Progenitor cell of endocrine pancreas (in vitro differentiated cells): ENCODE data around the gene TACC3. TPM values are rescaled to one million over a fixed set of nuclear protein-coding genes. Genes with fewer than 3 reads are reported as not detected.

Source experiments
- DNase-seq: peaks from one replicate; pipeline ENCODE4 v3.0.0; 2021; ENCODE audit warnings: low spot score; ENCODE audit not compliant: unreplicated experiment
- H3K27ac Mint-ChIP-seq: 2 replicates; pipeline ENCODE4 v1.8.0; 2021; ENCODE audit warnings: mild to moderate bottlenecking, moderate library complexity, mixed read lengths
- H3K27me3 Mint-ChIP-seq: 2 replicates; pipeline ENCODE4 v1.8.0; 2021; ENCODE audit warnings: mixed read lengths
- H3K36me3 Mint-ChIP-seq: 2 replicates; pipeline ENCODE4 v1.8.0; 2022; ENCODE audit warnings: mixed read lengths; ENCODE audit not compliant: insufficient read depth
- H3K4me1 Mint-ChIP-seq: 2 replicates; pipeline ENCODE4 v1.8.0; 2021; ENCODE audit warnings: low read depth, mixed read lengths
- H3K4me3 Mint-ChIP-seq: 2 replicates; pipeline ENCODE4 v1.8.0; 2021; ENCODE audit warnings: low read depth, mild to moderate bottlenecking, moderate library complexity, mixed read lengths
- H3K9me3 Mint-ChIP-seq: 2 replicates; pipeline ENCODE4 v1.8.0; 2021; ENCODE audit warnings: low read depth, mixed read lengths
- CTCF ChIP-seq: fragments of 200-600 bp; sonication (generic); IDR thresholded peaks from one replicate; pipeline ENCODE4 v1.5.0; 2021; ENCODE audit warnings: antibody characterized with exemption, mild to moderate bottlenecking; ENCODE audit not compliant: unreplicated experiment
- total RNA-seq: library from RNA; stranded (reverse); gene quantifications from 2 replicates; pipeline ENCODE4 v1.2.1, GENCODE V29; 2021

The TACC3 gene
- total RNA-seq, 1 donor from 2014 or later: 56.2 TPM

- TF ChIP-seq CTCF: no peak
- Mint-ChIP-seq H3K27ac (no peak overlapping the region), H3K4me1 (peaks cover 1% of the 10 kb centered on the region), H3K4me3 (no peak overlapping the region), H3K9me3 (no peaks in the 10 kb centered on the region), H3K36me3 (no peaks in the 10 kb centered on the region), H3K27me3 (no peaks in the 10 kb centered on the region)
- no peak for DNase-seq
Observed at GRCh38 chr4:1753294-1753696, 32.0 kb downstream of the TACC3 start.

- Mint-ChIP-seq H3K4me3 (no peak overlapping the region), H3K9me3 (no peaks in the 10 kb centered on the region), H3K4me1 (peaks cover 1% of the 10 kb centered on the region), H3K27ac (no peak overlapping the region), H3K36me3 (no peaks in the 10 kb centered on the region), H3K27me3 (no peaks in the 10 kb centered on the region)
- no peak for TF ChIP-seq CTCF
- no peak for DNase-seq
Observed at GRCh38 chr4:1753697-1754311, 32.5 kb downstream of the TACC3 start.

GRCh38 chr4:1754336-1754735 lies 33.0 kb downstream of the TACC3 start:
- no peak for TF ChIP-seq CTCF
- Mint-ChIP-seq H3K9me3 (no peaks in the 10 kb centered on the region), H3K4me1 (peaks cover 2% of the 10 kb centered on the region), H3K36me3 (no peaks in the 10 kb centered on the region), H3K27me3 (no peaks in the 10 kb centered on the region), H3K4me3 (no peak overlapping the region), H3K27ac (no peak overlapping the region)
- no peak for DNase-seq

- TF ChIP-seq CTCF: no peak
- Mint-ChIP-seq H3K36me3 (no peaks in the 10 kb centered on the region), H3K4me1 (peaks cover 6% of the 10 kb centered on the region), H3K27me3 (no peaks in the 10 kb centered on the region), H3K9me3 (no peaks in the 10 kb centered on the region), H3K27ac (no peak overlapping the region), H3K4me3 (no peak overlapping the region)
- DNase-seq: no peak
Observed at GRCh38 chr4:1755297-1755696, 34.0 kb downstream of the TACC3 start.

- no peak for TF ChIP-seq CTCF
- Mint-ChIP-seq H3K4me3 (no peak overlapping the region), H3K36me3 (no peaks in the 10 kb centered on the region), H3K9me3 (no peaks in the 10 kb centered on the region), H3K27ac (no peak overlapping the region), H3K4me1 (peaks cover 6% of the 10 kb centered on the region), H3K27me3 (no peaks in the 10 kb centered on the region)
- no peak for DNase-seq
Observed at GRCh38 chr4:1756079-1756478, 34.8 kb downstream of the TACC3 start.
